Activated CD8-positive, alpha-beta T cell treated with anti-CD3 and anti-CD28 coated beads for 36 hours (primary cell): ENCODE data around the gene RASGRP4. TPM values are rescaled to one million over a fixed set of nuclear protein-coding genes. Genes with fewer than 3 reads are reported as not detected.
A peak's percentile ranks its signal among the peaks of the same experiment; 100 is the strongest.

Experiments
- ATAC-seq: fragments of 200-7000 bp; cut with Tn5 transposase; one replicate; pipeline ENCODE4 v1.10.0; 2021; ENCODE audit warnings: mild to moderate bottlenecking, moderate library complexity
- CTCF ChIA-PET: fragments of 350-600 bp; sonication (Branson Sonifier 250); formaldehyde crosslinking; loops from one replicate; lab custom pipeline; 2021; ENCODE audit warnings: antibody characterized with exemption; lab: Charles Lee
- POLR2A ChIA-PET: fragments of 350-600 bp; sonication (Branson Sonifier 250); formaldehyde crosslinking; loops from one replicate; lab custom pipeline; 2021; ENCODE audit warnings: antibody characterized with exemption; lab: Charles Lee
- DNase-seq: peaks from one replicate; pipeline ENCODE4 v3.0.0-alpha.2; 2020
- H3K27ac Mint-ChIP-seq: one replicate; pipeline ENCODE4 v1.8.0; 2021; ENCODE audit warnings: mild to moderate bottlenecking, mixed read lengths
- H3K27me3 Mint-ChIP-seq: one replicate; pipeline ENCODE4 v1.8.0; 2021; ENCODE audit warnings: mixed read lengths
- H3K36me3 Mint-ChIP-seq: one replicate; pipeline ENCODE4 v1.8.0; 2021; ENCODE audit warnings: low read depth, mixed read lengths
- H3K4me1 Mint-ChIP-seq: one replicate; pipeline ENCODE4 v1.8.0; 2021; ENCODE audit warnings: low read depth, mixed read lengths
- H3K4me3 Mint-ChIP-seq: one replicate; pipeline ENCODE4 v1.8.0; 2021; ENCODE audit warnings: mild to moderate bottlenecking, moderate library complexity, mixed read lengths
- H3K9me3 Mint-ChIP-seq: one replicate; pipeline ENCODE4 v1.8.0; 2021; ENCODE audit warnings: mixed read lengths
- intact Hi-C: fragments of 100-400 bp; cut with micrococcal nuclease; formaldehyde crosslinking; loops from one replicate; pipeline ENCODE4 v1.10.0; 2022
- total RNA-seq, 2 experiments: library from RNA; stranded (reverse); gene quantifications; one replicate each; pipeline ENCODE4 v1.2.3, GENCODE V29; 2021
- TF ChIP-seq, protein P1 (sequence below): fragments of 200-600 bp; IDR thresholded peaks from one replicate; pipeline ENCODE4 v1.8.0; 2022; ENCODE audit warnings: antibody characterized with exemption, mild to moderate bottlenecking

RASGRP4 gene
- total RNA-seq, 2 experiments from 2014 or later: 1.4 to 1.8 TPM

GRCh38 chr19:38360839-38361631 is 65.0 kb downstream of the RASGRP4 start:
- CTCF ChIA-PET: interaction anchor here (1.1 to 2.3 kb wide), 6 partner anchors 13 to 117 kb away, joined by 3 to 7 read pairs (median 4); partner anchors contain the start of genes FAM98C and PSMD8

GRCh38 chr19:38360351-38360750 is 65.7 kb downstream of the RASGRP4 start:
- Mint-ChIP-seq H3K4me3 (no peak overlapping the region), H3K36me3 (no peaks in the 10 kb centered on the region), H3K9me3 (no peaks in the 10 kb centered on the region), H3K27me3 (peaks cover 22% of the 10 kb centered on the region), H3K27ac (no peak overlapping the region), H3K4me1 (peaks cover 10% of the 10 kb centered on the region)
- ATAC-seq (no peak), DNase-seq (no peak)
- TF ChIP-seq, protein P1, sequence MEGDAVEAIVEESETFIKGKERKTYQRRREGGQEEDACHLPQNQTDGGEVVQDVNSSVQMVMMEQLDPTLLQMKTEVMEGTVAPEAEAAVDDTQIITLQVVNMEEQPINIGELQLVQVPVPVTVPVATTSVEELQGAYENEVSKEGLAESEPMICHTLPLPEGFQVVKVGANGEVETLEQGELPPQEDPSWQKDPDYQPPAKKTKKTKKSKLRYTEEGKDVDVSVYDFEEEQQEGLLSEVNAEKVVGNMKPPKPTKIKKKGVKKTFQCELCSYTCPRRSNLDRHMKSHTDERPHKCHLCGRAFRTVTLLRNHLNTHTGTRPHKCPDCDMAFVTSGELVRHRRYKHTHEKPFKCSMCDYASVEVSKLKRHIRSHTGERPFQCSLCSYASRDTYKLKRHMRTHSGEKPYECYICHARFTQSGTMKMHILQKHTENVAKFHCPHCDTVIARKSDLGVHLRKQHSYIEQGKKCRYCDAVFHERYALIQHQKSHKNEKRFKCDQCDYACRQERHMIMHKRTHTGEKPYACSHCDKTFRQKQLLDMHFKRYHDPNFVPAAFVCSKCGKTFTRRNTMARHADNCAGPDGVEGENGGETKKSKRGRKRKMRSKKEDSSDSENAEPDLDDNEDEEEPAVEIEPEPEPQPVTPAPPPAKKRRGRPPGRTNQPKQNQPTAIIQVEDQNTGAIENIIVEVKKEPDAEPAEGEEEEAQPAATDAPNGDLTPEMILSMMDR: no peak
- CTCF ChIA-PET: interaction anchor here (1.1 to 1.4 kb wide), 4 partner anchors 14 to 116 kb away, joined by 3 to 5 read pairs (median 4); partner anchors contain the start of gene PSMD8
- POLR2A ChIA-PET: interaction anchor here (1.8 to 2.9 kb wide), 2 partner anchors 14 to 25 kb away, joined by 4 to 13 read pairs; partner anchors contain the start of genes CATSPERG and PSMD8
- intact Hi-C loops: no loop called here

More at GRCh38 chr19:38360839-38361631, 65.0 kb downstream of the RASGRP4 start:
- DNase-seq (no peak), ATAC-seq (no peak)
- H3K9me3 Mint-ChIP-seq: no peaks in the 10 kb centered on the region
- H3K36me3 Mint-ChIP-seq: no peaks in the 10 kb centered on the region
- intact Hi-C loops: no loop called here
- TF ChIP-seq, protein P1: no peak
- H3K27ac Mint-ChIP-seq: no peak overlapping the region
- H3K4me1 Mint-ChIP-seq: peaks cover 10% of the 10 kb centered on the region
- H3K27me3 Mint-ChIP-seq: peaks cover 22% of the 10 kb centered on the region
- H3K4me3 Mint-ChIP-seq: peak overlapping the region; percentile 78
- POLR2A ChIA-PET: interaction anchor here (2.9 kb wide), 1 partner anchor 13 kb away, joined by 13 read pairs; the partner anchor contains the start of gene PSMD8

GRCh38 chr19:38359242-38360021 is 66.6 kb downstream of the RASGRP4 start:
- DNase-seq: no peak
- ChIA-PET POLR2A (interaction anchor here (1.2 to 1.8 kb wide), 3 partner anchors 15 to 150 kb away, joined by 3 to 4 read pairs (median 3); partner anchors contain the start of genes CATSPERG and PSMD8), CTCF (interaction anchor here (1.3 to 1.4 kb wide), 2 partner anchors 17 to 21 kb away, joined by 4 to 5 read pairs; no protein-coding TSS in a partner anchor)
- Mint-ChIP-seq H3K4me3 (no peak overlapping the region), H3K27ac (no peak overlapping the region), H3K9me3 (no peaks in the 10 kb centered on the region), H3K36me3 (no peaks in the 10 kb centered on the region), H3K4me1 (peaks cover 10% of the 10 kb centered on the region), H3K27me3 (peaks cover 22% of the 10 kb centered on the region)
- TF ChIP-seq, protein P1: no peak
- ATAC-seq: no peak
- intact Hi-C loops: no loop called here

Other genes starting within 250 kb of the RASGRP4 start
- gene DPF1, start 202.0 kb downstream of the RASGRP4 start, total RNA-seq: 1 to 10 TPM in 1 of 2 experiments, under 1 TPM in 1; 0.47 to 1.0 TPM
- gene PPP1R14A, start 169.8 kb downstream of the RASGRP4 start, total RNA-seq: 1 to 10 TPM in 1 of 2 experiments, under 1 TPM in 1; 0.60 to 1.5 TPM
- gene SPINT2, start 161.6 kb downstream of the RASGRP4 start, total RNA-seq: 10 to 100 TPM; 56.2 to 68.4 TPM
- not detected for gene C19orf33, start 122.0 kb downstream of the RASGRP4 start, total RNA-seq
- gene YIF1B, start 110.3 kb downstream of the RASGRP4 start, total RNA-seq: 10 to 100 TPM; 75.6 to 79.0 TPM
- 10 to 100 TPM; 10.3 to 11.9 TPM for gene KCNK6, start 106.4 kb downstream of the RASGRP4 start, total RNA-seq
- 1 to 10 TPM; 3.4 to 5.8 TPM for gene CATSPERG, start 90.4 kb downstream of the RASGRP4 start, total RNA-seq
- 100 to 1,000 TPM; 178 to 191 TPM for gene PSMD8, start 51.6 kb downstream of the RASGRP4 start, total RNA-seq
- not detected for gene GGN, start 38.2 kb downstream of the RASGRP4 start, total RNA-seq
- gene SPRED3, start 37.5 kb downstream of the RASGRP4 start, total RNA-seq: 1 to 10 TPM in 1 of 2 experiments, under 1 TPM in 1; 0.69 to 1.5 TPM
- 10 to 100 TPM; 11.7 to 12.5 TPM for gene FAM98C, start 23.1 kb downstream of the RASGRP4 start, total RNA-seq
- 1 to 10 TPM in 1 of 2 experiments, under 1 TPM in 1; 0.63 to 1.2 TPM for gene RYR1, start 7.5 kb upstream of the RASGRP4 start, total RNA-seq
- gene MAP4K1, start 191.7 kb upstream of the RASGRP4 start, total RNA-seq: 100 to 1,000 TPM; 166 to 174 TPM
- 100 to 1,000 TPM; 306 to 308 TPM for gene EIF3K, start 193.0 kb upstream of the RASGRP4 start, total RNA-seq
- 100 to 1,000 TPM; 183 to 189 TPM for gene ACTN4, start 221.4 kb upstream of the RASGRP4 start, total RNA-seq